RWPE2 (cell line): Measurements from ENCODE around the gene TTI1.
"Not testable (repeated sequence)": the region's sequence is repeated elsewhere in the genome, so short reads cannot be mapped to it uniquely, and the experiment has no call there.

Experiments
- ATAC-seq: fragments of 200-7000 bp; cut with Tn5 transposase; 3 replicates; pipeline ENCODE4 v1.9.1; 2021; ENCODE audit warnings: low read depth
- DNase-seq: peaks from one replicate; pipeline ENCODE4 v3.0.0-alpha.2; 2020; ENCODE audit warnings: low spot score
- H3K27ac ChIP-seq: fragments of 450-650 bp; 2 replicates; pipeline ENCODE4 v1.5.1; 2017; ENCODE audit warnings: mild to moderate bottlenecking; ENCODE audit not compliant: poor library complexity, severe bottlenecking
- H3K27me3 ChIP-seq: fragments of 250-450 bp; sonication (Bioruptor Pico); 2 replicates; pipeline ENCODE4 v1.5.1; 2021; ENCODE audit warnings: mild to moderate bottlenecking, moderate library complexity; ENCODE audit not compliant: insufficient read depth, poor library complexity, severe bottlenecking
- H3K36me3 ChIP-seq: fragments of 250-450 bp; sonication (Bioruptor Pico); 2 replicates; pipeline ENCODE4 v1.5.1; 2020; ENCODE audit warnings: low read depth, mild to moderate bottlenecking, moderate library complexity
- H3K4me1 ChIP-seq: fragments of 250-450 bp; sonication (Bioruptor Pico); 2 replicates; pipeline ENCODE4 v1.5.1; 2021; ENCODE audit warnings: mild to moderate bottlenecking, moderate library complexity; ENCODE audit not compliant: insufficient read depth, poor library complexity, severe bottlenecking
- H3K4me3 ChIP-seq: fragments of 250-450 bp; sonication (Bioruptor Pico); 2 replicates; pipeline ENCODE4 v1.5.1; 2021; ENCODE audit warnings: mild to moderate bottlenecking, moderate library complexity; ENCODE audit not compliant: severe bottlenecking
- H3K9me3 ChIP-seq: fragments of 250-450 bp; sonication (Bioruptor Pico); 2 replicates; pipeline ENCODE4 v1.5.1; 2021; ENCODE audit warnings: mild to moderate bottlenecking, moderate library complexity; ENCODE audit not compliant: severe bottlenecking
- TF ChIP-seq, protein P1 (sequence below): fragments of 450-650 bp; IDR thresholded peaks from one replicate; pipeline ENCODE4 v1.5.1; 2017; ENCODE audit warnings: mild to moderate bottlenecking, moderate library complexity; ENCODE audit not compliant: poor library complexity, severe bottlenecking

Gene TTI1

DNA sequence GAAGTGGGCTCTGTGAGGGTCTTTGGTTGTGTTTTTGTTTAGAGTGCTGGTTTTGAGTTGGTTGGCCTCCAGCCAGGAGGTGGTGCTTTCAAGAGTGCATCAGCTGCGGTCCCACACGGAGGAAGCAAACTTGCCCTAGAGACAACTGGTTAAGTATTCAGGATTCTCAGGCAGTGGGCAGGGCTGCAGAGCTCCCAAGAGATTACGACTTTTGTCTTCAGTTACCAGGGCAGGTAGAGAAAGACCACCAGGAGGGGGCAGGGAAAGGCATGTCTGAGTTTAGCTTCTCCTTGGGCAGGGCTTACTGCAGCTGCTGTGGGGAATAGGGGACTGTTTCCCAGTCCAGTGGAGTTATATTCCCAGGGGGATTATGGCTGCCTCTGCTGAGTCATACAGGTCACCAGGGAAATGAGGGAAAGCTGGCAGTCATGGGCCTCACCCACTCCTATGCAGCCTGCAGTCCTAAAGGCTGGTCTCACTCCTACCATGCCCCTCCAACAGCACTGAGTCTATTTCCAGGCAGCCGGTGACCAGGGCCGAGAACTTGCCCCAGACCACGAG lies 64.3 kb downstream of the TTI1 start:
- H3K27ac ChIP-seq = no peak overlapping the region

DNA sequence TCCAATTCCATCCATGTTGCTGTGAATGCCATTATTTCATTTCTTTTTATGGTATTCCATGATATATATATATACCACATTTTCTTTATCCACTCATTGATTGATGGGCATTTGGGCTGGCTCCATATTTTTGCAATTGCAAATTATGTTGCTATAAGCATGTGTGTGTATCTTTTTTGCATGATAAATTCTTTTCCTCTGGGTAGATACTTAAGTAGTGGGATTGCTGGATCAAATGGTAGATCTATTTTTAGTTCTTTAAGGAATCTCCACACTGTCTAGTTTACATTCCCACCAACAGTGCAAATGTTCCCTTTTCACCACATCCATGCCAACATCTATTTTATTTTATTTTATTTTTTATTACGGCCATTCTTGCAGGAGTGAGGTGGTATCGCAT lies 69.8 kb downstream of the TTI1 start:
- H3K36me3 ChIP-seq, H3K4me1 ChIP-seq, DNase-seq, H3K27ac ChIP-seq, ATAC-seq, H3K4me3 ChIP-seq: not testable (repeated sequence)
- H3K9me3 ChIP-seq = peaks cover 11% of the 10 kb centered on the region
- peaks cover 22% of the 10 kb centered on the region for H3K27me3 ChIP-seq

More for the DNA sequence above, 64.3 kb downstream of the TTI1 start:
- Histone ChIP-seq H3K36me3 (no peaks in the 10 kb centered on the region), H3K4me3 (no peak overlapping the region), H3K27me3 (peaks cover 18% of the 10 kb centered on the region), H3K4me1 (peaks cover 3% of the 10 kb centered on the region), H3K9me3 (peaks cover 11% of the 10 kb centered on the region)
- DNase-seq = peak; percentile 62
- TF ChIP-seq, protein P1, sequence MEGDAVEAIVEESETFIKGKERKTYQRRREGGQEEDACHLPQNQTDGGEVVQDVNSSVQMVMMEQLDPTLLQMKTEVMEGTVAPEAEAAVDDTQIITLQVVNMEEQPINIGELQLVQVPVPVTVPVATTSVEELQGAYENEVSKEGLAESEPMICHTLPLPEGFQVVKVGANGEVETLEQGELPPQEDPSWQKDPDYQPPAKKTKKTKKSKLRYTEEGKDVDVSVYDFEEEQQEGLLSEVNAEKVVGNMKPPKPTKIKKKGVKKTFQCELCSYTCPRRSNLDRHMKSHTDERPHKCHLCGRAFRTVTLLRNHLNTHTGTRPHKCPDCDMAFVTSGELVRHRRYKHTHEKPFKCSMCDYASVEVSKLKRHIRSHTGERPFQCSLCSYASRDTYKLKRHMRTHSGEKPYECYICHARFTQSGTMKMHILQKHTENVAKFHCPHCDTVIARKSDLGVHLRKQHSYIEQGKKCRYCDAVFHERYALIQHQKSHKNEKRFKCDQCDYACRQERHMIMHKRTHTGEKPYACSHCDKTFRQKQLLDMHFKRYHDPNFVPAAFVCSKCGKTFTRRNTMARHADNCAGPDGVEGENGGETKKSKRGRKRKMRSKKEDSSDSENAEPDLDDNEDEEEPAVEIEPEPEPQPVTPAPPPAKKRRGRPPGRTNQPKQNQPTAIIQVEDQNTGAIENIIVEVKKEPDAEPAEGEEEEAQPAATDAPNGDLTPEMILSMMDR = no peak
- ATAC-seq = peak; percentile 56

DNA sequence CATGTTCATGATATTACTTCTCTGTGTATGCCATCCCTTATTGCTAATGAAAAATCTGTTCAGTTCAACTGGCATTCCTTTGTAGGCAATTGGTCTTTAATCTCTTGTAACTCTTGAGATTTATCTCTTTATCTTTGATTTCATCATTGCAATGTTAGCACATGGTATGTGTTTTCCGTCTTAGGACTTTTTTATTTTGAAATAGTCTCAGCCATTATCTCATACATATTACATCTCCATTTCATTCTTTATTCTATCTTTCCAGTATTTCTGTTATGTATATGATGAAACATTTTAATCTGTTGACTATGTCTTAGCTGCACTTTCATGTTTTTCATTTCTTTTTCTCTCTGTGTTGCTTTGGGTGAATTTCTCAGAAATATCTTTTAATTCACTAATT lies 72.2 kb downstream of the TTI1 start:
- Histone ChIP-seq H3K27ac (no peak overlapping the region), H3K4me1 (no peaks in the 10 kb centered on the region), H3K9me3 (no peaks in the 10 kb centered on the region), H3K27me3 (peaks cover 14% of the 10 kb centered on the region), H3K36me3 (no peaks in the 10 kb centered on the region), H3K4me3 (no peak overlapping the region)
- ATAC-seq (no peak), DNase-seq (no peak)
- TF ChIP-seq, protein P1 = no peak

DNA sequence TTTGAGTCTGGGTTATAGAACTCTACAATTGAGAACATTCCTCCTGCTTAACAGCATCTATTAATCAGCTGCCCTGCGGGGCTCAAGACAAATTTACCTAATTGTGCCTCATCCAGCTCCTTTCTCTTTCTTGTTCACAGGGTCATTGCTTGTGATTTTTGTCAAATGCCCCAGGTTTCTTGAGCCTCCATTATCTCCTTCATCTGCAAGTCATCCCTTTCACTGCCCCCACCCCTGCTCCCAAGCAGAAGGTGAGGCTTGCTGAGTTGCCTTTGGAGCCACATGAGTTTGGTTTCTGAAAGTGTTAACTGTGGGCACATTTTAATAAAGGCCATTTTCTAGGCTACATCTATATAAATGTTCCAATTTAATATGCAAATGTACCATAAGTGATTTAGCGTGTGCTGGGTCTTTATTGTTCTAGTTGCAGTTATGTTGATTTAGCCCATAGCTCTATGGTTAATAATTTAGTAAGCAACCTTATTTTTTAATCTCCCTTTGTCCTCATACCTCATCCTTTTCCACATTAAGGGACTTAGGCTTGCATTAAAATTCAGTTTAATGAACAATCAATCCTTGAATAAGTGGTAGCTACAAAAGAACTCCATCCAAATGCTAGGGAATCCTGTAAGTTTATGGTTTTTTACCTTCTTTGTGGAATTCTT lies 74.3 kb downstream of the TTI1 start:
- no peaks in the 10 kb centered on the region for H3K36me3 ChIP-seq
- no peaks in the 10 kb centered on the region for H3K4me1 ChIP-seq
- no peak overlapping the region for H3K4me3 ChIP-seq
- ATAC-seq (no peak), DNase-seq (peak; percentile 20)
- no peaks in the 10 kb centered on the region for H3K9me3 ChIP-seq
- TF ChIP-seq, protein P1 = no peak
- H3K27me3 ChIP-seq = peaks cover 4% of the 10 kb centered on the region
- no peak overlapping the region for H3K27ac ChIP-seq

DNA sequence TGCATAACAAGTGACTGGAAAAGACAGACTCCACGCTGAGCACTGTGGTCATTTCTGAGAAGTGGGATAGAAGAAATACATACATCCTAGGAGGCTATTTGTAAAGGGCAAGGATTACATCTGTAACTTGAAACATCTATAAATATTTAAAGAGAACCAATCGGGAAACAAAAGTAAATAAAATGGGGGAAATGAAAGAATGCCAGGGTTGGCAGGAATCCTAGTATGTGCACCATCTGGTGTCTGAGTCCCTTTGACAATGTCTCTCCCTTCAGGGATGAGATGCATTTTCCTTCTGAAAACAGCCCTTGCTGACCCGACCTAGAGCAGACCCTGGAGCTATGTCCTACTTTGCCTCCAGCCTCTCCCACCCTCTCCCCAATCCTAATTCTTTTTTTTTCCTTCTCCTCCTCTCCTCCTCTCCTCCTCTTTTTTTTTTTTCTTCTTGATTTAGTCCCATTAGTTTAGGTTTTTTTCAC lies 77.1 kb downstream of the TTI1 start:
- Histone ChIP-seq H3K4me1 (no peaks in the 10 kb centered on the region), H3K27ac (no peak overlapping the region), H3K4me3 (no peak overlapping the region), H3K27me3 (no peaks in the 10 kb centered on the region), H3K36me3 (no peaks in the 10 kb centered on the region), H3K9me3 (no peaks in the 10 kb centered on the region)
- DNase-seq (no peak), ATAC-seq (peak; percentile 47; the same call in 1 of the 3 replicates)
- TF ChIP-seq, protein P1 = no peak
